HPDE6-E6E7 (cell line): ENCODE results near the gene COMT.
A peak's percentile ranks its signal among the peaks of the same experiment; 100 is the strongest.

Source experiments
- DNase-seq: peaks from one replicate; pipeline ENCODE4 v3.0.0; 2011; ENCODE audit warnings: missing footprints; ENCODE audit errors: extremely low spot score

The COMT gene

DNA sequence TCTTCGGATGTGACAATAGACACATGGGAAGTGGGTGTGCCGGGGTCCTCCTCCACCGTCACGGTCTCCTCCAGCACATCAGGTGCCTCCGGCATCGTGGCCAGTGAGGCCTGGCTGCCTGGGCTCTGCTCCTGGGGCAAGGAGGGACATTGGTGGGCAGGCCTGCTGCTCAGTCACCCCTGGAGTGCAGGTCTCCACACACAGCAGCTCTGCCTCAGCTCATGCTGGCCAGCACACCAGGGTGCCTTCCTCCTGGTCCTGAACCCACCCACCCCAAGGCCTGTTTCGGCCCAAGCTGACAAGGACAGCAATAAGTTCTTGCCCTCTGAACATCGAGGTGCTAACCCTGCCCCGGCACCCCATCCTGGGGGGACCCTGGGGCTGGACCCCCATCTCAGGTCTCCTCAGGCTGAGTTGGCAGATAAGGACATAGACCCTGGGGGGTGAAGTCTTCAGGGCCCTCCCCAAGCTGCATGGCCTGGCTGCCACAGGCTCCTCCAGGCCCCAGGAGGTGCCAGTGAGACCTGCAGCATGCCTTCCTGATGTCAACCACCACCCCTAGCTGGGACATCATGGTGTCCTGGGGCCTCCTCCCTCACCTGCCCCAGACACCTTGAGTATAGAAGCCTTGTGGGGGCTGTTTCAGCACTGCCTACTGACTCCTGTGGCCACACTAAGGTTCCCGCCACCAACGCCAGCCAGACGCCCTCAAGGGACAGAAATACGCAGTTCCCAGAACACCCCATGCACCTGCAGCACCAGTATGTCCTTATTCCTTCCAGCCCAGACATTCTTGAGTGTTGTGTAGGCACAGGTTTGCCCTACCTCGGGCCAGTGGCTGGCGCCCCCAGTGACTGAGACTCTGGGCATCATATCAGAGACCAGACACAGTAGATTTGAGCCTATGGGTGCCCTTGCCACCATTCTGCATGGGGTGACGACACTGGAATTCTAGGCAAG is 40.7 kb downstream of the COMT start:
- no peak for DNase-seq

DNA sequence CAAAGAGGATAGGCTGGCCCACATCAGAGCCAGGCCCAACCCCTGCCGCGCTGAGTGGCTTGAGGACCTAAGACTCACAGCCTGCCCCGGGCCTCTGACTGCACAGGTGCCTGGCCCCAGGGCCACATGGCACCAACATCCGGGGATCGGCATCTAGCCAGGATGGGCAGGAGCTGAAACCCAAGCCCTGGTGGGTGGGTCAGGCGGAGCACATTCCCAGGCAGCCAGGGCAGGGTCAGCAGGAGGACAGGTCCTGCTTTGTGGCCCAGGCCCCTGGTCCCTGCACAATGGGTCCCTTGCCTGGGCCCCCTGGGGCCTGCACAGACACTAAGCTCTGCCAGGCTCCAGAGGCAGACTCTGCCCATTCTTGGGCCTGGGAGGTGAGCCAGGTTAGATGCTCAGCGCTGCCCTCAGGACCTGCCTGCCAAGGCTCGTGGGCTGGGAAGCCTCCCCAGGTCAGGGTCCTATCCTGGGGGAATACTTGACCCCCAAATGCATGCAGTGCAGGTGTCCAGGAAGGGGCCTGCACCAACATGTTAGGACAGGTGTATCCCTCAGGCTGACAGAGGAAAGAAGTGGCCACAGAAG is 41.5 kb downstream of the COMT start:
- no peak for DNase-seq

DNA sequence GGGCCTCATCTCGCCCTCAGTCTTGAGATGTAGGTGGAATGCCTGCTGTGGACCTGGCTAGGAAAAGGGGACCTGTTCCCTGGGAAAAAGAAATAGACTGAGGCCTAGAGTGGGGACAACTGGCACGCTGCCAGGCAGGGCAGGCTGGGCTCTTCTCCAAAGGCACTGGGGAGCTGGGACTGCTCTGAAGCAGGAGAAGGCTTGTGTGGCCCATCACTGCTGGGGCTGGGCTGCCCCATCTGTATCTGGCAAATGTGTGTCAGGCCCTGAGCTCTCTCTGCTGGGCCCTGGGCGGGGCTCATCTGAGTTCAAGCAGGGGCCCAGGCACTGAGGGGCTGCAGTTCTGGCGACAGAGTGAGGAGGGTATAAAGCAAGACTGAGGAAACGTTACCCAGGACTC is 42.2 kb downstream of the COMT start:
- DNase-seq: no peak

DNA sequence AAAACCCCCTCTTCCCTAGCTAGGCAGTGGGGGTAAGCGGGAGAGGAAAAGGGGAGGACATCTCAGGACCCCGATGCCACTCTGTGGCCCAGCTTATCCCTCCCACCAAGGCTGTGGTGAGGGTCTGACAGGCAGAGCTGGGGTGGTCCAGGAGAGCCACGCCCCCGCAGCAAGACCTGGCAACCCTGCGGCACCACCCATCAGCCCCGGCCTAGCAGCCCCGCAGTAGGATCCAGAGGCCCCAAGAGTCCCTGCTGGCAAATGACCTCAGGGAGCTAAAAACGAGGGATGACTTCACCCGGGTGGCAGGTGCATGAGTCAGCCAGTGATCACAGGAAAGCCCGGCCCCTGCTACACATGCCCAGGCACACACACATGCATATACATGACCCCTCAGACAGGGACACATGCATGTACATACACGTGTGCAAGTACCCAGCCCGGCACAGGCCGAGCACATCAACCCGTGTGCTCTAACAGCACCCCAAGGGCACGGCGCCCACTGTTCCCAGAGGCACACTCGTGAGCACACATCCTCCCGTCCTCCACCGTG is 42.7 kb downstream of the COMT start:
- DNase-seq: peak; percentile 93

DNA sequence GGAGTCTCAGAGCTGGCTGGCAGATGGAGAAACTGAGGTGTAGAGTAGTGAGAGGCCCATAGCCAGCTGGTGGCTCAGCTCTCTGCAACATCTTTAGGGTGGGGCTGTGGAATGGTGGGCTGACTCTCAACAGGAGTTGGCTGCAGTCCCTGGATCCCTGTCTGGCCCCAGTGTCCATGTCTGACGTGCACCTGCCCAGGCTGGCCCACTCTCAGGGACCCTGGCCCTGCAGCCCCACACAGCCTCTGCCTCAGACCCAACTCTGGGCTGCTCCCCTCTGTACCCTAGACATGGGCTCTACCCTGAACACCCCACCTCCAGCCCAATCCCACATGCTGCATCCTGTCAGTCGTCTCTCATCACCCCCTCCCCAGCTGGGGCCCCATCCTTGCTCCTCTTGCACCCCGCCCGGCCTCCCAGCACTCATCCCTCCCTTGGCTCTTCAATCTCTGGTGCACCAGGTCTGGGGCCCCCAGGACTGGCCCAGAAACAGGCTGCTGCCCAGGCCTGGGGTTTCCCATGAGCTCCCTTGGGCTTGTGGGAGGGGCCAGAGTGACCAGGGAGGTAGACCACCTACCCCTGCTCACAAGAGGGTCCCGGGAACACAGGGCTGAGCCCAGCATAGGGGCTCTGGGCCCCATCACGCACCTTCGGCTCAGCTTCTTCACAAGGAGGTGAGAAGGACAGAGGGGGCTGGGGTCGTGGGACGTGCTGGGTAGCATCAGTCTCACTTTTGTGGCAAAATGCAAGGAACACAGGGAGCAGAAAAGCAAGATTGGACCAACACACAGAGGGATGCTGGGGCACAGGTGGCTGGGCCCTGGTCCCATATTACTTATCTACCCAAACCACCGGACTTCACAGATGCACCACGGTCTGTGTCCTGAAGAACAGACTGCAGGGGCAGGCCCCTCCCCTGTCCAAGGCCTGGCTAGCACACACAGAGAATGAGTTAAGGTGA is 43.6 kb downstream of the COMT start:
- no peak for DNase-seq

DNA sequence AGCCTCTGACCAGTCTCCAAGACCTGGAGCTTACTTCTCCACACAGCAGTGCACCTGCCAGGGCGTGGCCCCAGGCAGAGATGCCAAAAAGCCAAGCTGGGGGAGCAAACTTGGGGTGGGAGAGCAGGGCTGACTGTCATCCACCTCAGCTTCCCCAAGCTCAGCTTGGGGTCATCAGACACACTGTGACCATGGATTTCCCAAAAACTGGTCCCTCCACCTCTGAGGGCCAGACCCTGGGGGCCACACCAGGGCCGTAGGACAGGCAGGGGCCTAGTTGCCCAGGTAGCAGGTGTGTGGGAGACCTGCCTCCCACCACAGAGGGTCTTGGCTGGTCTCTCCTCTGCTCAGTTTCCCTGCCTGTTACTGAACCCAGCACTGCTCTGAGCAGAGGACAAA is 44.4 kb downstream of the COMT start:
- no peak for DNase-seq

DNA sequence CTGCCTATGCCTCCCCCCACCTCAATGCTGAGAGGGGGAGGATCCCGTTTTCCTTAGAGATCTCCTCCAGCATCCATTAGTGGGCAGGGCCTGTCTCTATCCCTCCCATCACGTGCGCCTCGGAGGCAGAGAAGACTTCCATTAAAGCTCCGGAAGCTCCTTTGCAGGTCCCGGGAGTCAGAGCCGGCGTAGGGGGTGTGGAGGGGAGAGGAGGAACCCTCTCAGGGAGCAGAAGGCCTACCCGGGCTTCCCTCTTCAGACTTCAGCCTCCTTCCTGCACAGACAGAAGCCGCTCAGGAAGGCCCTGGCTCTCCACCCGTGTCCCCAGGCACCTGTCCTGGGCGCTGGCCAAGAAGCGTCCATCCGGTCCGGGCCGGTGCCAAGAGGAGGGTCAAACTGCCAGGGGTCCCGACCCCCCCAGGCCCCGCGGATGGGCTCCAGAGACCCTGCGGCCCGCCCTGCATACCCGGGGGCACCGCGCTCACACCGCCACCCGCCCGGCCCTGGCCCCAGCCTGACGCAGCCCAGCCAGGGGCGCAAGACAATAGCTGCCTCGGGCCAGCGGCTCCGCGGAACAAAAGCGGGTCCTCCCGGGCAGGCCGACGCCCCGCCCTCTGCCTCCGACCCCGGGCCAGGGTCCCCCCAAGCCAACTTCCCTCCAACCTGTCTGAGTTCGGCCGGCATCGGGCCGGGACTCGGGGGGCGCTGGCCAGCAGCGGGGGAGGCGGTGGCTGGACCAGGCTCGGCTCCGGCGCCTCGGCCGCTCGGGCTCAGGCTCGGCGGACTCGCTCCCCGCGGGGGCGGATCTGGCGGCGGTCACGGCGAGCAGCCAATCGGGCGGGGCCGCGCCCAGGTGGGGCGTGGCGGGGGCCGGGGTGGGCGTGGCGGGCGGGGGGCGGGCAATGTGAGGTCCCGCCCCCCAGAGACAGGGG is 45.1 kb downstream of the COMT start:
- DNase-seq: peak; percentile 83

DNA sequence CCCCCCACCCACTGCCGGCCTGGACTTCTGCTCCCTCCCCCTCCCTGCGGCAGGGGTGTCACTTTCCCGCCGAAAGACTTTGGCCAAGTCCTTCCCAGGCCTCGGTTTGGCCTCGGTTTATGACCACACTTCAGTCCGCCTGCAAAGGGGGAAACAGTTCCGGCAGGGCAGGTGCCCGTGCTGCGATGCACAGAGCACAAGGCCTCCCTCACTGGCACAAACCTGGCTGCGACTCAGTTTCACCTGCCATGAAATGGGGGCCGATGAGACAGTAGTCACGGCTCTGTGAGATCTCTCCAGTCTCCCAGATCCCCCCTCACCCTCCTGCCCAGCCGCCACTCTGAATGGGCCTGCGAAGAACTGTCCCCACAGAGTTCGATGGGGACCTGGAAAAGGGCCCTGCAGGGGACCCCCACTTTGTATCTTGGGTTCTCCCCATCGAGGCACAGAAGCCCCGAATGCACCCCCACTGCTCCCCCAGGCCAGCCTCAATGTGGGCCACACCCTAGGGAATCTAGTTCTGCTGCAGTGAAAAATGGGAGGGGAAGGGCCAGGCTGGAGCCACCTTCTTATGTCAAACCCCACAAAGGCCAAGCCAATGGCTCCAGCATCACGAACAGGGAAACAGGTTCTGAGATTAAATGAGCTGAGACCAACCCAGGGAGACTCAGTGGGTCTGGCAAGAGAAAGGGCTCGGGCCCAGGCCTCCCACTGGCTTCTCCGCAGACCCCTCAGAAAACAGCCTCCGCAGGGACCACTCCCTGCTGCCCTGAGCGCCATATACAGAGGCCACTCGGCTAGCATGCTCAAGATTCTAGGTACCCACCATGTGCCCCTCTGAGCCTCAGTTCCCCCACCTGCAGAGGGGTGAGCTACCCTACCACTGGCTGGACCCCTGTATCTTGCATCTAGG is 46.1 kb downstream of the COMT start:
- no peak for DNase-seq

DNA sequence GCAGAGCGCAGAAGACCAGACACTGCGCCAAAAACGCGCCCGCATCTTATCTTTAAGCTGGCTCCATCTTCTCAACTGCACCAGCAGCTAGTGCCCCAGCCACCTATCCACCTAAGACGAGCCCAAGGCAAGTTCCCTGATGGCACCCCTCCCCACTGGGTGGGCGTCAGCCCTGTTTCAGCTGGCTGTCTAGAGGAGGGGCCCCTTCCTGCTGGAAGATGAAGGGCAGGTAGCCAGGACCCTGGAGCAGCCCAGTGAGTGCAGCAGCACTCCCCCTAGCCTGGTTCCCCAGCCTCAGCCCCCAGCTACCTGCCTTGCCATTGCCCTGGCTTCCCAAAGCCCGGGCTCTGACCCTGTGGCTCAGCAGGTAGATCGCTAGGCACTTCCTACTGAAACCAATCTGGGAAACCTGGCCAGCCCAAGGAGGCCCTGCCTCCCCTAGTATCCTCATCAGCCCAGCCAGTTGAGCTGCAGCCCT is 46.8 kb downstream of the COMT start:
- DNase-seq: no peak

DNA sequence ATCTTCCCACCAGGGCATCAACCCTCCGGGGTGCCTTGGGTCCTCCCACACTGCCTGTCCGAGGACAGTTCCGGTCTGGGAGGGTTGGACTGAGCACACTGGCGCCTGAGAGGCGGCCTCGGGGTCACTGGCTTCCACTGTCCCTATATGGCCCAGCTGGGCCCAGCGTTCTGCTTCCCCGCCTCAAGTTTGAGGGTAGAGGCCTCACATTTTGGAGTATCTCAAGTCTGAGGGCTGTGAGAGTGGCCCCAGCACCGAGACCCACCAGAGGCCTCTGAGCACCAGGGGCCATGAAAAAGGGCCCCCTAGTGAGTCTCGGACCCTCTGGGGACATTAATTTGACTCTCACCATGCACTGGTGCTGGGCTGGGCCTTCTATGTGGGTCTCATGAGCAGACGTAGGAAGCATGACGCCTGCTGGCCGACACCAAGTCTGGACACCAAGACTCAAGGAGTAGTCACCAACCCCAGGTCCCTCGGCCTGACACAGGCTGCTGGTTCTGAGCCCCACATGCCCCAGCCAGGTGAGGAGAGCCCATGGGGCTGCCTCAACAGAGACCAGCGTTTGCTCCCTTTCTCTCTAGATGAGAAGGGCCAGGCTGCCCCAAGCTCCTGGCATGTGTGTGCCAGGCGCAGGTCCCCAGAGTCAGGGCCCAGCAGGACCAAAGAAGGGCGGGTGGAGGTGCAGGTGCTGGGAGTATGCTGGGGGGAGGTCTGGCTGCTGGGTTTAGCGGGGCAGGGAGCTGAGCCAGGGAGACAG is 47.6 kb downstream of the COMT start:
- DNase-seq: no peak

DNA sequence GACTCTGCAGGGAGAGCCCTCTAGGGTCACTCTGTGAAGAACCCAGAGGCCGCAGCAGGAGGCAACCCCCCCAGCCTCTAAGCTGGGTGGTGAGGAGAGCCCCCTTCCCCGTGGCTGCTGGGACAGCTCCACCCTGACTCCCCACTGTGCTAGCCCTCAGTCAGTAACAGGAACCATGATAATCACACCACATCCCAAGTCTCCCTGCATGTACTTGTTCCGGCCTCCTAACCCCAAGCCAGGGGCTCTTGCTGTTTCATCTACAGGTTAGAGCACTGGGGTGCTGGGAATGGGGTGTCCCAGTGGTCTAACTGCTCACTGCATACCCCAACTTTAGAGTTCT is 48.1 kb downstream of the COMT start:
- DNase-seq: no peak

DNA sequence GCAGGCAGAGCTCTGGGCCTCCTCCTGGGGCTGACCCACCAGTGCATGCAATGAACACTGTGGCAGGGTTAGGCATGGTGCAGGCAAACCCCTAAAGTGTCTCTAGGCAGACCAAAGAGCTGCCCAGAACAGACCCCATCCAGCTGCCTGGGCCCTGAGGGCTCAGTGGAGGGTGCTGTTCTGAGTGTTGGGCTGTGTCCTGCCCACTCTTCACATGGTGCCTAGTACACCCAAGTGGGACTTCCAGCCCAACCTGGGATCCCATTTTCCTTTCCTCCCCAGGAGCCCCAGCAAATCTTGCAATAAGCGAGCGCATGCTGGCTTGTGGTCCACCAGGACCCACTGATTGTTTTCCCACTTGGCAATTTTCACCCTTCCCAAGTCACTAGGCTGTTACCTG is 48.6 kb downstream of the COMT start:
- DNase-seq: no peak

DNA sequence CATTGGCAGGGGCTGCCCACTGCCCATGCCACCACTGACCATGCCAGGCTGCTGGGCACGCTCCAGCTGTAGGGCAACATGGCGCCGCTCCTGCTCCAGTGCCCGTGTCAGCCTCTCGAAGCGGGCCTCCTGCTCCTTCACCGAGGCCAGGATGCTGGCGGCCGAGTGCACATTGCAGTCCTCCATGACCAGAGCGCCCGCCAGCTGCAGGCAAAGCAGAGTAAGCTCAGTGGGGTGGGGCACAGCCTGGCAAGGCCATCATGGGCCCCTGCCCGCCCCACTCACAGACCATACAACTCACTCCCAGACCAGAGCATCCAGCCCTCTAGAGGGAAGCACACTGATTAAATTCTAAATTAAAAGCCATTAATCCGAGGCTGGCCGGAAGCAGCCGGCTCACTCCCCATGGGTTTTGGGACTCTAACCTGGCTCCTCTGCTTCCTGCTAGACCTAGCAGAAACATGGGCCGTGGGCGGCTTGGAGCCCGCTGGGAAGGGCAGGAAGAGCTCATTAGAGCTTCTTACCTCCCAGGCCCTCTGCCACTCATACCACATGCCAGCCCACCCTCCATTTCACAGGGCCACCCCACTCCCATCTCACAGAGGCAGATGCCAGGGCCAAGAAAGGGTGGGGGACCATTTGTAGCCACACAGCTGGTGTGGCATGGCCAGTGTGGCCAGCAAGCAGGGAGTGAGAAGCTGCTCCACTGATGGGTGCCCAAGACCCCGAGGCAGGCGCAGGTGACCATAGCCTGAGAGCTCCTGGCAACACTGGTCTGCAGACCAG is 49.2 kb downstream of the COMT start:
- no peak for DNase-seq

DNA sequence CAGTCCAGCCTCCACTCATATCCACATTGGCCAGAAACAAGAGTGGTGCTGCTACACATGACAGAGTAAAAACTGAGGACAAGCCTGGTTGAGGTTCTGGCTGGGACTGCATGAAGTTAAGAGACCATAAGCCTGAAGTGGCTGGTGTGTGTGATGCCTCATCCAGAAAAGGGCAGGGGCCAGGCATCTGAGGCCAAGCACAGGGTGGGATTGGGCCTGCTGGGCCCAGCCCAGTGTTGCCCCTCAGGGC is 49.7 kb downstream of the COMT start:
- no peak for DNase-seq

DNA sequence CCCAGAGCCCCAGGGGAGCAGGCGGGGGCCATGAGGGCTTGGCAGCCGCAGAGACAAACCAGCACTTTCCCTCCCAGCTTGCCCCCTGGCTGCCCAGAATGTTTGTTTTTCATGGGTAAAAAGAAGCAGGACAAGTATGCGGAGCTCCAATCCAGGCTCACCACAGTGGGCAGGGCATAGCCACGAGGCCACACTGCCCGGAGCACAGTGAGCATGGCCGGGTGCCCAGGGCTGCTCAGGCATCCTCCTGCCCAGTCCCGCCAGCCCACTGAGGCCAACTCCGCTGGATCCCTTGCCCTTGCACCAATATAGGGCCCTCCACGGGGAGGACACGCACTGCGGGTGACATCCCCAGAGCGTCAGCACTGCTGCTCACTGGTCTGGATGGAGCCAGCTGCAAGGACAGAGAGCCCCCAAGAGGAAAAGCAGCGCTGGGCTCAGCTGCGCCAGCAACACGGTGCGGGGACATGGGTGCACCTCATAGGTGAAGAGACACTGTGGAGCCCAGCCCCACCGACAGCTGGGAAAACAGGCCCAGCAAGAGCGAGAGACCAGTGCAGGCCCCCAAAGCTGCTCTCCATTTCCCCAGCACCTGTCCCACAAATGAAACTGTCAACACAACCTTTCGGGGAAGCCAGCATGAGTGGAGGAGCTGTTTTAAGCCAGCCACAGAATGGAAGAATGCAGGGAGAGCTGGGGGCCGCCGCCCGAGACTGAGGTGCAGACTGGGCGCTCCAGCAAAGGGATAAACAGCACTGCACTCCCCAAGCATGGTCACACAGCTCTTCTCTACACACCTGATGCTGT is 50.3 kb downstream of the COMT start:
- no peak for DNase-seq

DNA sequence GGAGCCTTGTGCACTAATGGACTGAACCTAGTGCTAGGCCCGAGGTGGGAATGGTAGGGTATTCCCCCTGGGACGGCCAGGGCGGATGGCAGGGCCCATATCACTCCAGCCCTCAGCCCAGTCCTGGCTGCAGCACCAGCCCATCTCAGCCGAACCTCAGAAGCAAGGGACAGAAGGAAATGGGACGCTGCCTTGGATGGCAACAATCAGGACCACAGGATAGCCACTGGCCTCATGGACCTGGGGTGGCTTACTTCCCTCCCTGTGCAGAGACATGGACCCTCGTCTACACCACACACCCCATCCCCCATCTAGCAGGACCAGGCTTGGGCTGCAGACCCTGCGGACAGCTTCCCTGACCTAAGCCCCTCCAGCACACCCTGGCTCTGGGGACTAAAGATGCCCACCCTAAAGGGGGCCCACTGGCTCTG is 50.9 kb downstream of the COMT start:
- DNase-seq: no peak

DNA sequence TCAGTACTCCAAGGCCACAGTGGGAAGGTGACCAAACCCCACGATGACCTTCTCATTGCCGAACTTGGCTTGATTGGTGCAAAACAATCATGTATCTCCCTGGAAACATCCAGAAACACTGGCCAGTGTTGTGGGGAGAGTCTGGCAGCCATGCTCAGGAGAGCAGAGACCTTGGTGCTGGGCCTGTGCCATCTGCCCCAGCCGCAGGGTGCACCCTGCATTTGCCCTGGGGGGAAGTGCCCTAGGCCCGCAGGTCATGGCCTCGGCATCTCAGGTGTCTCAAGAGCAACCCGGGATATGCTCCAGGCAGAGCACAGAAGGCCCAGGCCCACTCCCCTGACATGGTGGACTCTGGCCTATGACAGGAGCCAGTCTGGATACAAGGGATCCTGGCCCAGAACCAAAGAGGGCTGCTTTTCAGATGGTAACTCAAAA is 51.4 kb downstream of the COMT start:
- no peak for DNase-seq
